Chondrocyte (in vitro differentiated cells): ENCODE measurements around the gene KATNB1. TPM values are rescaled to one million over a fixed set of nuclear protein-coding genes. Genes with fewer than 3 reads are reported as not detected.

Experiments used
- DNase-seq: peaks from one replicate; pipeline ENCODE4 v3.0.0; 2021; ENCODE audit warnings: mixed read lengths, low spot score
- H3K27ac Mint-ChIP-seq: one replicate; pipeline ENCODE4 v1.8.0; 2021; ENCODE audit warnings: mild to moderate bottlenecking, moderate library complexity, mixed read lengths; ENCODE audit not compliant: unreplicated experiment
- H3K27me3 Mint-ChIP-seq: 2 replicates; pipeline ENCODE4 v1.8.0; 2021; ENCODE audit warnings: low read depth, mixed read lengths
- H3K36me3 Mint-ChIP-seq: 2 replicates; pipeline ENCODE4 v1.8.0; 2021; ENCODE audit warnings: low read depth, mixed read lengths
- H3K4me1 Mint-ChIP-seq: 2 replicates; pipeline ENCODE4 v1.8.0; 2021; ENCODE audit warnings: low read depth, mild to moderate bottlenecking, mixed read lengths
- H3K4me3 Mint-ChIP-seq: one replicate; pipeline ENCODE4 v1.8.0; 2021; ENCODE audit warnings: mild to moderate bottlenecking, moderate library complexity, mixed read lengths; ENCODE audit not compliant: unreplicated experiment
- H3K9me3 Mint-ChIP-seq: 2 replicates; pipeline ENCODE4 v1.8.0; 2021; ENCODE audit warnings: low read depth, mixed read lengths
- total RNA-seq: library from RNA; stranded (reverse); gene quantifications from 3 replicates; pipeline ENCODE4 v1.2.1, GENCODE V29; 2021
- TF ChIP-seq, protein P1 (sequence below): fragments of 200-600 bp; sonication (generic); IDR thresholded peaks from 2 replicates; pipeline ENCODE4 v1.5.0; 2021; ENCODE audit warnings: antibody characterized with exemption, mild to moderate bottlenecking, moderate library complexity

KATNB1 gene
- total RNA-seq, 1 donor from 2014 or later, result 14.0 TPM

GRCh38 chr16:57701759-57702371, 33.7 kb upstream of the KATNB1 start:
- peak; percentile 48 for DNase-seq
- TF ChIP-seq, protein P1, sequence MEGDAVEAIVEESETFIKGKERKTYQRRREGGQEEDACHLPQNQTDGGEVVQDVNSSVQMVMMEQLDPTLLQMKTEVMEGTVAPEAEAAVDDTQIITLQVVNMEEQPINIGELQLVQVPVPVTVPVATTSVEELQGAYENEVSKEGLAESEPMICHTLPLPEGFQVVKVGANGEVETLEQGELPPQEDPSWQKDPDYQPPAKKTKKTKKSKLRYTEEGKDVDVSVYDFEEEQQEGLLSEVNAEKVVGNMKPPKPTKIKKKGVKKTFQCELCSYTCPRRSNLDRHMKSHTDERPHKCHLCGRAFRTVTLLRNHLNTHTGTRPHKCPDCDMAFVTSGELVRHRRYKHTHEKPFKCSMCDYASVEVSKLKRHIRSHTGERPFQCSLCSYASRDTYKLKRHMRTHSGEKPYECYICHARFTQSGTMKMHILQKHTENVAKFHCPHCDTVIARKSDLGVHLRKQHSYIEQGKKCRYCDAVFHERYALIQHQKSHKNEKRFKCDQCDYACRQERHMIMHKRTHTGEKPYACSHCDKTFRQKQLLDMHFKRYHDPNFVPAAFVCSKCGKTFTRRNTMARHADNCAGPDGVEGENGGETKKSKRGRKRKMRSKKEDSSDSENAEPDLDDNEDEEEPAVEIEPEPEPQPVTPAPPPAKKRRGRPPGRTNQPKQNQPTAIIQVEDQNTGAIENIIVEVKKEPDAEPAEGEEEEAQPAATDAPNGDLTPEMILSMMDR, result no peak
- no peaks in the 10 kb centered on the region for H3K4me1 Mint-ChIP-seq
- no peak overlapping the region for H3K4me3 Mint-ChIP-seq
- H3K36me3 Mint-ChIP-seq, result no peaks in the 10 kb centered on the region
- no peak overlapping the region for H3K27ac Mint-ChIP-seq
- H3K27me3 Mint-ChIP-seq, result peaks cover 2% of the 10 kb centered on the region
- H3K9me3 Mint-ChIP-seq, result no peaks in the 10 kb centered on the region

DNA sequence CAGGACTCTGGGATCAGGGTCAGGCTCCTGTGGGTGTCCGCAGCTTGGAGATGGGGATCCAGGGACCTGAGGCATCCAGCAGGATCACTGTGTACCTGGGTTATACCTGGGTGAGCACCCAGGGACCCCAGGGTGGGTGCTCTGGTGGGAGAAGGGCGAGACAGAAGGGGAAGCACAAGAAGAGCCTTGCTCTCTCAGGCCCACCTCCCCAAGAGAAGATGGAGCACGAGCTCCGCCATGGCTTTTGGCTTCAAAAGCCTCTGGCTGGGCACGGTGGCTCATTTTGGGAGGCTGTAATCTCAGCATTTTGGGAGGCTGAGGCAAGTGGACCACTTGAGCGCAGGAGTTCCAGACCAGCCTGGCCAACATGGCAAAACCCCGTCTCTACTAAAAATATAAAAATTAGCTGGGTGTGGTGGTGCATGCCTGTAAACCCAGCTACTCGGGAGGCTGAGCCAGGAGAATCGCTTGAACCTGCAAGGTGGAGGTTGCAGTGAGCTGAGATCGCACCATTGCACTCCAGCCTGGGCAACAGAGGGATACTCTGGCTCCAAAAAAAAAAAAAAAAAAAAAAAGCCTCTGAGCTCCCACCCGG, 32.1 kb upstream of the KATNB1 start:
- no peaks in the 10 kb centered on the region for H3K4me1 Mint-ChIP-seq
- no peaks in the 10 kb centered on the region for H3K9me3 Mint-ChIP-seq
- H3K27ac Mint-ChIP-seq, result no peak overlapping the region
- no peak overlapping the region for H3K4me3 Mint-ChIP-seq
- peak; percentile 44 for DNase-seq
- peaks cover 10% of the 10 kb centered on the region for H3K27me3 Mint-ChIP-seq
- no peaks in the 10 kb centered on the region for H3K36me3 Mint-ChIP-seq
- TF ChIP-seq, protein P1, result no peak

- H3K27me3 Mint-ChIP-seq, result peaks cover 11% of the 10 kb centered on the region
- H3K4me1 Mint-ChIP-seq, result no peaks in the 10 kb centered on the region
- no peaks in the 10 kb centered on the region for H3K9me3 Mint-ChIP-seq
- TF ChIP-seq, protein P1, result no peak
- H3K4me3 Mint-ChIP-seq, result no peak overlapping the region
- DNase-seq, result peak; percentile 57
- H3K36me3 Mint-ChIP-seq, result no peaks in the 10 kb centered on the region
- no peak overlapping the region for H3K27ac Mint-ChIP-seq
Observed at GRCh38 chr16:57704011-57704904, 31.3 kb upstream of the KATNB1 start.

DNA sequence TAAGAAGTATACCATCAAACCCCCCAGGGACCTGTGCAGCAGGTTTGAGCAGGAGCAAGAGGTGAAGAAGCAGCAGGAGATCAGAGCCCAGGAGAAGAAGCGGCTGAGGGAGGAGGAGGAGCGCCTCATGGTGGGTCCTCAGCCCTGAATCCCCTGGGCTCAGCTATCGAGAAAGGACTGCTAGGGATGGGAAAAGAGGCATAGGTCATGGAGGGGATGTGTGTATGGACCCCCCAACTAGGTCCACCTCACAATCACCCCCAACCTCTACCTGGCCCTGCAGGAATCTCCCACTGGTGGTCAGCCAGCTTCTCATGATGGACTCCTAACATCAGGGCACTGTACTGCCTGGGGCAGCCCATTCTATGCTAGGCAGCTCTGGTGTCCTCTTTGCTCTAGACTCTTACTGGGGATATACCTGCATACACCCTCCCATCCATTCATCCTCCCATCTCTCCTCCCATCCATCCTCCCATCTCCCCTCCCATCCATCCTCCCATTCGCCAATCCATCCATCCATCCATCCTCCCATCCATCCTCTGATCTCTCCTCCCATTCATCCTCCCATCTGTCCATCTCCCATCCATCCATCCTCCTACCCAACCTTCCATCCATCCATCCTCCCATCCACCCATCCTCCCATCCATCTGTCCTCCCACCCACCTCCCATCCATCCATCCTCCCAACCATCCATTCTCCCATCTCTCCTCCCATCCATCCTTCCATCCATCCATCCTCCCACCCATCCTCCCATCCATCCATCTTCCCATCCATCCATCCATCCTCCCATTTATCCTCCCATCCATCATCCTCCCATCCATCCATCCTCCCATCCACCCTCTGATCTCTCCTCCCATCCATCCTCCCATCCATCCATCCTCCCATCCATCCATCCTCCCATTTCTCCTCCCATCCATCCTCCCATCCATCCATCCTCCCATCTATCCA, 30.4 kb upstream of the KATNB1 start:
- Mint-ChIP-seq H3K4me1 (no peaks in the 10 kb centered on the region), H3K27me3 (peaks cover 16% of the 10 kb centered on the region), H3K27ac (no peak overlapping the region), H3K36me3 (no peaks in the 10 kb centered on the region), H3K4me3 (no peak overlapping the region), H3K9me3 (no peaks in the 10 kb centered on the region)
- DNase-seq, result peak; percentile 42
- TF ChIP-seq, protein P1, result no peak
